Endodermal cell (in vitro differentiated cells): ENCODE measurements around the gene SFMBT2. TPM values are rescaled to one million over a fixed set of nuclear protein-coding genes. Genes with fewer than 3 reads are reported as not detected.

Source experiments
- DNase-seq: peaks from one replicate; pipeline ENCODE4 v3.0.0-alpha.2; 2017
- H3K27ac ChIP-seq: 2 replicates; pipeline ENCODE4 v1.5.1; 2013; ENCODE audit warnings: mild to moderate bottlenecking, low read depth, low read length, moderate library complexity
- H3K27me3 ChIP-seq: 2 replicates; pipeline ENCODE4 v1.6.1; 2013; ENCODE audit warnings: mild to moderate bottlenecking, low read length, moderate library complexity; ENCODE audit not compliant: insufficient read depth, control insufficient read depth, poor library complexity, severe bottlenecking
- H3K36me3 ChIP-seq: 2 replicates; pipeline ENCODE4 v1.7.0; 2013; ENCODE audit warnings: mild to moderate bottlenecking, low read length, moderate library complexity; ENCODE audit not compliant: control insufficient read depth, insufficient read depth
- H3K4me1 ChIP-seq: one replicate; pipeline ENCODE4 v1.7.0; 2013; ENCODE audit warnings: low read length; ENCODE audit not compliant: control insufficient read depth, insufficient read depth
- H3K4me3 ChIP-seq: 2 replicates; pipeline ENCODE4 v1.5.1; 2013; ENCODE audit warnings: mild to moderate bottlenecking, low read length, moderate library complexity
- H3K9ac ChIP-seq: 2 replicates; pipeline ENCODE4 v1.6.1; 2013; ENCODE audit warnings: mild to moderate bottlenecking, low read length, moderate library complexity; ENCODE audit not compliant: poor library complexity, severe bottlenecking; ENCODE audit errors: extremely low read depth
- H3K9me3 ChIP-seq: 2 replicates; pipeline ENCODE4 v1.6.1; 2013; ENCODE audit warnings: mild to moderate bottlenecking, low read length, moderate library complexity; ENCODE audit not compliant: control insufficient read depth
- H3K27ac Mint-ChIP-seq: 2 replicates; pipeline ENCODE4 v1.8.0; 2020; ENCODE audit warnings: mixed read lengths
- H3K27me3 Mint-ChIP-seq: 2 replicates; pipeline ENCODE4 v1.8.0; 2021; ENCODE audit warnings: mild to moderate bottlenecking, mixed read lengths; ENCODE audit not compliant: insufficient read depth
- H3K36me3 Mint-ChIP-seq: 2 replicates; pipeline ENCODE4 v1.8.0; 2020; ENCODE audit warnings: low read depth, mixed read lengths
- H3K4me1 Mint-ChIP-seq: 2 replicates; pipeline ENCODE4 v1.8.0; 2020; ENCODE audit warnings: mixed read lengths
- H3K4me3 Mint-ChIP-seq: 2 replicates; pipeline ENCODE4 v1.8.0; 2020; ENCODE audit warnings: mild to moderate bottlenecking, moderate library complexity, mixed read lengths
- H3K9me3 Mint-ChIP-seq: 2 replicates; pipeline ENCODE4 v1.8.0; 2020; ENCODE audit warnings: mild to moderate bottlenecking, mixed read lengths
- whole genome bisulfite sequencing, 2 experiments: methylation state at CpG; one replicate each; pipeline versions ENCODE4 v1.1.5 to v1.1.7; 2013; ENCODE audit warnings: missing lambda C conversion rate in 2 of 2, mixed read lengths in 1 of 2; ENCODE audit not compliant: insufficient coverage in 1 of 2, insufficient read length in 1 of 2; 5-methylcytosine and 5-hydroxymethylcytosine counted together
- total RNA-seq, 2 donors: library from RNA; stranded (reverse); fragmentation: NEBNext Ultra II Directional in 1 of 2; extraction: Animal tissue kit (Norgen Biotek cat#: 25700) in 1 of 2; gene quantifications; 2 replicates in 1 of 2; 3 replicates in 1 of 2; pipeline ENCODE4 v1.2.1, GENCODE V29; 2021
- TF ChIP-seq, protein P1 (sequence below): fragments of 200-600 bp; sonication (generic); conservative IDR thresholded peaks from 2 replicates; pipeline ENCODE4 v1.5.0; 2021; ENCODE audit warnings: antibody characterized with exemption, mild to moderate bottlenecking

Gene SFMBT2
- total RNA-seq, 2 donors from 2014 or later: 3.9 to 5.3 TPM

DNA sequence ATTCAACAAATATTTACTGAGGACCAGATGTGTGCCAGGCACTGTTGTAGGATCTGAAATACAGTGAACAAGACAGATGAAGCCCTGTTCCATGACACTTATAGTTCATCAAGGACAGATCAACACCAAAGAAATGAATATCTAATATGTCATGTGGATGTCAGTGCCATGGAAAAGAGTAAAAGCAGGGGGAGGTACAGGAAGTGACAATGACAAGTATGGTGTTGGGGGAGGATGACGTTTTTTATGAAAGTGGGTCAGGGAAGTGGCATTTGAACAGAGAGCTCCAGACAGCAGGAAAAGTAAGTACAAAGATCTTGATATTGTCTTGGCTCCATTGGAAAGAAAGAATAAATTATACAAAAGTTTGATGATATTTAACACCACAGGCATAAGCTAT, 7.0 kb upstream of the SFMBT2 start:
- Histone ChIP-seq H3K27me3 (peaks cover 59% of the 10 kb centered on the region), H3K9me3 (no peaks in the 10 kb centered on the region), H3K4me1 (peaks cover 2% of the 10 kb centered on the region), H3K9ac (no peak overlapping the region), H3K4me3 (no peak overlapping the region), H3K27ac (no peak overlapping the region), H3K36me3 (no peaks in the 10 kb centered on the region)
- Mint-ChIP-seq H3K4me1 (peaks cover 12% of the 10 kb centered on the region), H3K36me3 (no peaks in the 10 kb centered on the region), H3K4me3 (no peak overlapping the region), H3K9me3 (peaks cover 2% of the 10 kb centered on the region), H3K27ac (no peak overlapping the region), H3K27me3 (peaks cover 71% of the 10 kb centered on the region)
- TF ChIP-seq, protein P1, sequence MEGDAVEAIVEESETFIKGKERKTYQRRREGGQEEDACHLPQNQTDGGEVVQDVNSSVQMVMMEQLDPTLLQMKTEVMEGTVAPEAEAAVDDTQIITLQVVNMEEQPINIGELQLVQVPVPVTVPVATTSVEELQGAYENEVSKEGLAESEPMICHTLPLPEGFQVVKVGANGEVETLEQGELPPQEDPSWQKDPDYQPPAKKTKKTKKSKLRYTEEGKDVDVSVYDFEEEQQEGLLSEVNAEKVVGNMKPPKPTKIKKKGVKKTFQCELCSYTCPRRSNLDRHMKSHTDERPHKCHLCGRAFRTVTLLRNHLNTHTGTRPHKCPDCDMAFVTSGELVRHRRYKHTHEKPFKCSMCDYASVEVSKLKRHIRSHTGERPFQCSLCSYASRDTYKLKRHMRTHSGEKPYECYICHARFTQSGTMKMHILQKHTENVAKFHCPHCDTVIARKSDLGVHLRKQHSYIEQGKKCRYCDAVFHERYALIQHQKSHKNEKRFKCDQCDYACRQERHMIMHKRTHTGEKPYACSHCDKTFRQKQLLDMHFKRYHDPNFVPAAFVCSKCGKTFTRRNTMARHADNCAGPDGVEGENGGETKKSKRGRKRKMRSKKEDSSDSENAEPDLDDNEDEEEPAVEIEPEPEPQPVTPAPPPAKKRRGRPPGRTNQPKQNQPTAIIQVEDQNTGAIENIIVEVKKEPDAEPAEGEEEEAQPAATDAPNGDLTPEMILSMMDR: no peak
- WGBS, 2 experiments: 87% methylated on average over 1 of the region's 1 CpG; no CpG with 5 or more reads in 1 of the 2 experiments
- DNase-seq: no peak

DNA sequence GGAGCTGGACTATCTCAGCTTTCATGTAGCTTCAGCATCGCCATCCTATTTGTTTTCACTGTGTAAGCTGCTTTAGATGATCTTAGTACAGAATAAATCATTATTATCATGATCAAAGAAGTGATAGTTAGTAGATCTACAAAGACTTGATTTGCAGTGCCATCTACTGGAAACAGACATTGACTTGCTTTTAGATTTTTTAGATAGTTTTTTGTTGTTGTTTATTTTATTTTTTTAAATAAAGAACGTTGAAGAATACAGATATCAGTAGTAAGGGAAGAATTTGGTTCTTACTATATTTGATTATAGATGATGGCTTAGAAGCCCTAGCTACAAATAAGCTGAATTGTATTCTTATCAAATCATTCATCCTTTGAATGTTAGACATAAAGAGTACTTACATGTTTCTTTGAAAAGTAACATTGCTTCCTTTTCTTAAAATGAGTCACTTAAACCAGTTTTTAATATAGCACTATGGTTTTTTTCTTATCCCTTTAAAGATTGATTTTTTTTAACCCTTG, 6.3 kb upstream of the SFMBT2 start:
- Histone ChIP-seq H3K9ac (no peak overlapping the region), H3K36me3 (no peaks in the 10 kb centered on the region), H3K4me3 (no peak overlapping the region), H3K9me3 (no peaks in the 10 kb centered on the region), H3K4me1 (no peaks in the 10 kb centered on the region), H3K27me3 (peaks cover 65% of the 10 kb centered on the region), H3K27ac (no peak overlapping the region)
- Mint-ChIP-seq H3K4me1 (peaks cover 12% of the 10 kb centered on the region), H3K27ac (no peak overlapping the region), H3K9me3 (peaks cover 2% of the 10 kb centered on the region), H3K36me3 (no peaks in the 10 kb centered on the region), H3K4me3 (no peak overlapping the region), H3K27me3 (peaks cover 78% of the 10 kb centered on the region)
- TF ChIP-seq, protein P1: peak; percentile 65
- WGBS, 2 experiments: 49% methylated on average over 2 of the region's 2 CpGs; no CpG with 5 or more reads in 1 of the 2 experiments
- no peak for DNase-seq

DNA sequence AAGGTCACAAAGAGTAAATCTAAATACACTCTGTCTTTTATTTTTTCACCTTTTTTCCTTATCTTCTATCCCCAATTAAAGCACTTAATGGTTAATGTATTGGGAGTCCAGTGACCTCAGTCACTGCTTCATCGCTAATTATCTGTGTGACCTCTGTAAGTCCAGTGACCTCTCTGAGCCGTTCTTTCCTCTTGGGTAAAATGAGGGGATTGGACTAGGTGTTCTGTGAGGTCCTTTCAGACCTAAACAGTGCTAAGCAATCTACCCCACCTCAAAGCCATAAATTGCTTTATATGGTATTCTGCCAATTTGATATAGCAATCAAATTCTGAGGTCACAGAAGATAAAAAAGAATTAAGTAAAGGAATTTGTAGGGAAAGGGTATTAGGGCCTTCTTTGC, 3.9 kb upstream of the SFMBT2 start:
- no peak overlapping the region for H3K27ac Mint-ChIP-seq
- peaks cover 16% of the 10 kb centered on the region for H3K4me1 Mint-ChIP-seq
- H3K27me3 Mint-ChIP-seq: peaks cover 82% of the 10 kb centered on the region
- Histone ChIP-seq H3K4me3 (no peak overlapping the region), H3K27ac (no peak overlapping the region), H3K36me3 (no peaks in the 10 kb centered on the region), H3K9me3 (no peaks in the 10 kb centered on the region), H3K9ac (no peak overlapping the region), H3K27me3 (peaks cover 70% of the 10 kb centered on the region), H3K4me1 (no peaks in the 10 kb centered on the region)
- no peaks in the 10 kb centered on the region for H3K36me3 Mint-ChIP-seq
- no peak overlapping the region for H3K4me3 Mint-ChIP-seq
- 95 to 100% methylated on average over 2 of the region's 2 CpGs for WGBS, 2 experiments
- TF ChIP-seq, protein P1: no peak
- H3K9me3 Mint-ChIP-seq: peaks cover 2% of the 10 kb centered on the region
- no peak for DNase-seq
